HK-2 (cell line): ENCODE data around the gene ATP8B1.
"Not testable (repeated sequence)": the region's sequence is repeated elsewhere in the genome, so short reads cannot be mapped to it uniquely, and the experiment has no call there.

Source experiments
- DNase-seq: peaks from one replicate; pipeline ENCODE4 v3.0.0-alpha.2; 2018; ENCODE audit not compliant: unreplicated experiment

Gene ATP8B1

GRCh38 chr18:57719211-57719935, 83.7 kb downstream of the ATP8B1 start:
- not testable (repeated sequence) for DNase-seq

GRCh38 chr18:57716549-57716948, 86.6 kb downstream of the ATP8B1 start:
- no peak for DNase-seq

- DNase-seq, result no peak
Measured at GRCh38 chr18:57715671-57716070, 87.4 kb downstream of the ATP8B1 start.

- DNase-seq, result no peak
Measured at GRCh38 chr18:57715073-57715472, 88.0 kb downstream of the ATP8B1 start.

- no peak for DNase-seq
Measured at GRCh38 chr18:57710226-57710625, 92.9 kb downstream of the ATP8B1 start.

- no peak for DNase-seq
Measured at GRCh38 chr18:57709335-57709734, 93.8 kb downstream of the ATP8B1 start.

GRCh38 chr18:57708288-57708687, 94.8 kb downstream of the ATP8B1 start:
- no peak for DNase-seq

GRCh38 chr18:57705832-57706595, 97.1 kb downstream of the ATP8B1 start:
- no peak for DNase-seq

- no peak for DNase-seq
Measured at GRCh38 chr18:57705011-57705410, 98.1 kb downstream of the ATP8B1 start.

- no peak for DNase-seq
Measured at GRCh38 chr18:57698571-57699276, 104.4 kb downstream of the ATP8B1 start.

GRCh38 chr18:57697426-57697825, 105.7 kb downstream of the ATP8B1 start:
- DNase-seq, result no peak

GRCh38 chr18:57696271-57696670, 106.8 kb downstream of the ATP8B1 start:
- DNase-seq, result no peak

- DNase-seq, result no peak
Measured at GRCh38 chr18:57691363-57691762, 111.8 kb downstream of the ATP8B1 start.

- no peak for DNase-seq
Measured at GRCh38 chr18:57687970-57688369, 115.1 kb downstream of the ATP8B1 start.

- no peak for DNase-seq
Measured at GRCh38 chr18:57683470-57683869, 119.6 kb downstream of the ATP8B1 start.

GRCh38 chr18:57677262-57678211, 125.6 kb downstream of the ATP8B1 start:
- DNase-seq, result no peak

GRCh38 chr18:57674891-57675290, 128.2 kb downstream of the ATP8B1 start:
- DNase-seq, result no peak

- DNase-seq, result no peak
Measured at GRCh38 chr18:57670046-57670445, 133.1 kb downstream of the ATP8B1 start.

- no peak for DNase-seq
Measured at GRCh38 chr18:57668021-57668420, 135.1 kb downstream of the ATP8B1 start.

GRCh38 chr18:57666818-57667497, 136.2 kb downstream of the ATP8B1 start:
- no peak for DNase-seq
